Measurements from ENCODE around the gene REV3L. TPM values are rescaled to one million over a fixed set of nuclear protein-coding genes. Genes with fewer than 3 reads are reported as not detected.

REV3L gene
- total and polyA plus RNA-seq, 9 of the 15 experiments (the other 6 are each of a cell fraction or from before 2014, with no cell fraction given) = 5.5 to 24.4 (median 14.4) TPM

- TF ChIP-seq, protein P1, sequence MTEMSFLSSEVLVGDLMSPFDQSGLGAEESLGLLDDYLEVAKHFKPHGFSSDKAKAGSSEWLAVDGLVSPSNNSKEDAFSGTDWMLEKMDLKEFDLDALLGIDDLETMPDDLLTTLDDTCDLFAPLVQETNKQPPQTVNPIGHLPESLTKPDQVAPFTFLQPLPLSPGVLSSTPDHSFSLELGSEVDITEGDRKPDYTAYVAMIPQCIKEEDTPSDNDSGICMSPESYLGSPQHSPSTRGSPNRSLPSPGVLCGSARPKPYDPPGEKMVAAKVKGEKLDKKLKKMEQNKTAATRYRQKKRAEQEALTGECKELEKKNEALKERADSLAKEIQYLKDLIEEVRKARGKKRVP (CRISPR knock-in tag; IDR thresholded peaks at IDR 0.05) = 0 out of 2 replicates have a peak, but pooled peaks have one; percentile 45
- TF ChIP-seq, protein P2, sequence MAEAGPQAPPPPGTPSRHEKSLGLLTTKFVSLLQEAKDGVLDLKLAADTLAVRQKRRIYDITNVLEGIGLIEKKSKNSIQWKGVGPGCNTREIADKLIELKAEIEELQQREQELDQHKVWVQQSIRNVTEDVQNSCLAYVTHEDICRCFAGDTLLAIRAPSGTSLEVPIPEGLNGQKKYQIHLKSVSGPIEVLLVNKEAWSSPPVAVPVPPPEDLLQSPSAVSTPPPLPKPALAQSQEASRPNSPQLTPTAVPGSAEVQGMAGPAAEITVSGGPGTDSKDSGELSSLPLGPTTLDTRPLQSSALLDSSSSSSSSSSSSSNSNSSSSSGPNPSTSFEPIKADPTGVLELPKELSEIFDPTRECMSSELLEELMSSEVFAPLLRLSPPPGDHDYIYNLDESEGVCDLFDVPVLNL (CRISPR knock-in tag; IDR thresholded peaks at IDR 0.05; ENCODE audit: low read depth) = no peak
- 0 out of 2 replicates have a peak, but pooled peaks have one; percentile 11 for TF ChIP-seq GATAD2A (IDR thresholded peaks at IDR 0.05)
- no peak for TF ChIP-seq SREBF2 (CRISPR knock-in tag; IDR thresholded peaks at IDR 0.05)
- TF ChIP-seq CREB1 (IDR thresholded peaks at IDR 0.05) = no peak
- TF ChIP-seq CREB1 (CRISPR knock-in tag; IDR thresholded peaks at IDR 0.05) = peak; percentile 76
- no peak for TF ChIP-seq PCBP1 (IDR thresholded peaks at IDR 0.05; ENCODE audit: low read depth, low read length, poor library complexity, severe bottlenecking)
- TF ChIP-seq MLX (CRISPR knock-in tag; conservative IDR thresholded peaks at IDR 0.05) = peak; percentile 96 to 97
- TF ChIP-seq PHF21A (IDR thresholded peaks at IDR 0.05; ENCODE audit: borderline replicate concordance, low read depth) = no peak
- TF ChIP-seq SMARCA5 (IDR thresholded peaks at IDR 0.05) = no peak
- TF ChIP-seq NBN (IDR thresholded peaks at IDR 0.05; ENCODE audit: low read depth) = peak; percentile 41
- TF ChIP-seq ZNF518B (CRISPR knock-in tag; IDR thresholded peaks at IDR 0.05) = no peak
- TF ChIP-seq, protein P3, sequence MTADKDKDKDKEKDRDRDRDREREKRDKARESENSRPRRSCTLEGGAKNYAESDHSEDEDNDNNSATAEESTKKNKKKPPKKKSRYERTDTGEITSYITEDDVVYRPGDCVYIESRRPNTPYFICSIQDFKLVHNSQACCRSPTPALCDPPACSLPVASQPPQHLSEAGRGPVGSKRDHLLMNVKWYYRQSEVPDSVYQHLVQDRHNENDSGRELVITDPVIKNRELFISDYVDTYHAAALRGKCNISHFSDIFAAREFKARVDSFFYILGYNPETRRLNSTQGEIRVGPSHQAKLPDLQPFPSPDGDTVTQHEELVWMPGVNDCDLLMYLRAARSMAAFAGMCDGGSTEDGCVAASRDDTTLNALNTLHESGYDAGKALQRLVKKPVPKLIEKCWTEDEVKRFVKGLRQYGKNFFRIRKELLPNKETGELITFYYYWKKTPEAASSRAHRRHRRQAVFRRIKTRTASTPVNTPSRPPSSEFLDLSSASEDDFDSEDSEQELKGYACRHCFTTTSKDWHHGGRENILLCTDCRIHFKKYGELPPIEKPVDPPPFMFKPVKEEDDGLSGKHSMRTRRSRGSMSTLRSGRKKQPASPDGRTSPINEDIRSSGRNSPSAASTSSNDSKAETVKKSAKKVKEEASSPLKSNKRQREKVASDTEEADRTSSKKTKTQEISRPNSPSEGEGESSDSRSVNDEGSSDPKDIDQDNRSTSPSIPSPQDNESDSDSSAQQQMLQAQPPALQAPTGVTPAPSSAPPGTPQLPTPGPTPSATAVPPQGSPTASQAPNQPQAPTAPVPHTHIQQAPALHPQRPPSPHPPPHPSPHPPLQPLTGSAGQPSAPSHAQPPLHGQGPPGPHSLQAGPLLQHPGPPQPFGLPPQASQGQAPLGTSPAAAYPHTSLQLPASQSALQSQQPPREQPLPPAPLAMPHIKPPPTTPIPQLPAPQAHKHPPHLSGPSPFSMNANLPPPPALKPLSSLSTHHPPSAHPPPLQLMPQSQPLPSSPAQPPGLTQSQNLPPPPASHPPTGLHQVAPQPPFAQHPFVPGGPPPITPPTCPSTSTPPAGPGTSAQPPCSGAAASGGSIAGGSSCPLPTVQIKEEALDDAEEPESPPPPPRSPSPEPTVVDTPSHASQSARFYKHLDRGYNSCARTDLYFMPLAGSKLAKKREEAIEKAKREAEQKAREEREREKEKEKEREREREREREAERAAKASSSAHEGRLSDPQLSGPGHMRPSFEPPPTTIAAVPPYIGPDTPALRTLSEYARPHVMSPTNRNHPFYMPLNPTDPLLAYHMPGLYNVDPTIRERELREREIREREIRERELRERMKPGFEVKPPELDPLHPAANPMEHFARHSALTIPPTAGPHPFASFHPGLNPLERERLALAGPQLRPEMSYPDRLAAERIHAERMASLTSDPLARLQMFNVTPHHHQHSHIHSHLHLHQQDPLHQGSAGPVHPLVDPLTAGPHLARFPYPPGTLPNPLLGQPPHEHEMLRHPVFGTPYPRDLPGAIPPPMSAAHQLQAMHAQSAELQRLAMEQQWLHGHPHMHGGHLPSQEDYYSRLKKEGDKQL (CRISPR knock-in tag; IDR thresholded peaks at IDR 0.05; ENCODE audit: borderline replicate concordance) = no peak
- no peak for TF ChIP-seq MTA2 (IDR thresholded peaks at IDR 0.05; ENCODE audit: low read depth)
- TF ChIP-seq EZH2 (IDR thresholded peaks at IDR 0.05; ENCODE audit: borderline replicate concordance, low read depth, low read length) = no peak
Measured at GRCh38 chr6:111259089-111259831, 223.8 kb downstream of the REV3L start (continued).
